GM12891 (cell line): Measurements from ENCODE around the gene POFUT2.

Source experiments
- PAX5 ChIP-seq: IDR thresholded peaks from 2 replicates; pipeline ENCODE4 v1.6.1; 2011; ENCODE audit warnings: low read length, moderate library complexity, mild to moderate bottlenecking; ENCODE audit not compliant: insufficient read depth, severe bottlenecking
- POLR2A ChIP-seq: IDR thresholded peaks from 2 replicates; pipeline ENCODE4 v1.6.1; 2011; ENCODE audit warnings: low read depth, low read length, control low read depth
- POLR2AphosphoS5 ChIP-seq: IDR thresholded peaks from 2 replicates; pipeline ENCODE4 v1.6.1; 2011; ENCODE audit warnings: low read depth, low read length, control low read depth
- POU2F2 ChIP-seq: IDR thresholded peaks from 2 replicates; pipeline ENCODE4 v1.6.1; 2011; ENCODE audit warnings: low read depth, mild to moderate bottlenecking, control low read depth, low read length, moderate library complexity
- SPI1 ChIP-seq: IDR thresholded peaks from 2 replicates; pipeline ENCODE4 v1.6.1; 2011; ENCODE audit warnings: low read depth, low read length, control low read depth
- TAF1 ChIP-seq: IDR thresholded peaks from 2 replicates; pipeline ENCODE4 v1.6.1; 2011; ENCODE audit warnings: low read depth, low read length, control low read depth

GRCh38 chr21:45333583-45334121 is 46.0 kb upstream of the POFUT2 start:
- TF ChIP-seq POLR2AphosphoS5 (no peak), POLR2A (no peak), POU2F2 (no peak), TAF1 (no peak), SPI1 (no peak), PAX5 (no peak)
